ENCODE measurements around the gene DEAF1.

Gene DEAF1

DNA sequence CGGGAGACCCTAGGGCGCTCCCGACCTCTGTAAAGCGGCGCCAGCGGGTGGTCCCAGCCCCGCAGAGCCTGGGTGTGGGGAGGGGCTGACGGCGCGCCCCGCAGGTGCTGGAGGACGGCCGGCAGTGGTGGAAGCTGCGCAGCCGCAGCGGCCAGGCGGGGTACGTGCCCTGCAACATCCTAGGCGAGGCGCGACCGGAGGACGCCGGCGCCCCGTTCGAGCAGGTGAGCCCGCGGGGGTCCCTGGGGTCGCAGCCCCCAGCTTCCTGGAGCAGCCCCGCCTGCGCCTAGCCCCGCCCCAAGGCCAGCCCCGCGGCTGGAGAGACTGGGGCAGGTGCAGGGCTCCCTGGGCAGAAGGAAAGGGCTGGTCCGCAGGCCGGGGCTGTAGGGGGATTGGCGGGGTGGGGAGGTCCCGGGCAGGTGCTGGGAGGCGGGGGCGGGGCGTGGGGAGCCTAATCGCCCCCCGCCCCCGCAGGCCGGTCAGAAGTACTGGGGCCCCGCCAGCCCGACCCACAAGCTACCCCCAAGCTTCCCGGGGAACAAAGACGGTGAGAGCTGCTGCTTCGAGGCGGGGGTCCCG is 30.7 kb upstream of the DEAF1 start:
- DNase-seq (ENCODE audit: insufficient read length, low spot score), result no peak
- no peak for FAIRE-seq

DNA sequence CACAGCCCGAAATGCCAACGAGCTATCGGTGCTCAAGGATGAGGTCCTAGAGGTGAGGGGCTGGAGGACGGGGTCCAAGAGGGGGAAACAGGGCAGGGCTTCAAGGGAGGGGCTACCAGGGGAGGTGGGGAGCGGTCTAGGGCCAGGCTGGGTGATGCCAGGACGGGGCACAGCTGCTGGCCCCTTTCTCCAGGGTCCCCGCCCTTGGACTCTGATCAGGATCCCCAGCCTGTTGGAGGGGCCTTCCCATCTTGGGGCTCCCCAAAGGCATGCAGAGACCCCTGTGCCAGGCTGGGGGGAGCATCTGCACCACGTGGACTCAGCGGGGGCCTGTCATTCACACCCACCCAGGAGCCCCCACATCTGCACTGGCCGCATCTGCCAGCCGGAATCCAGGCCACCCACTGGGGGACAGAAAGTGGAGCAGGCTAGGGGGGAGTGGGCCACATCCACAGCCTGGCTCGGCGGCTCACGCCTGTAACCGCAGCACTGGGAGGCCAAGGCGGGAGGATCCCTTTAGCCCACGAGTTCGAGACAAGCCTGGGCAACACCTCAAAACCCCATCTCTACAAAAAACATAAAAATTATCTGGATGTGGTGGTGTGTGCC is 29.9 kb upstream of the DEAF1 start:
- TF ChIP-seq POLR2A (IDR thresholded peaks at IDR 0.05; ENCODE audit: low read depth, low read length), result no peak
- DNase-seq (ENCODE audit: insufficient read length, low spot score), result no peak
- FAIRE-seq, result no peak

More for the DNA sequence above, 30.7 kb upstream of the DEAF1 start:
- TF ChIP-seq POLR2A (IDR thresholded peaks at IDR 0.05; ENCODE audit: low read depth, low read length), result no peak

DNA sequence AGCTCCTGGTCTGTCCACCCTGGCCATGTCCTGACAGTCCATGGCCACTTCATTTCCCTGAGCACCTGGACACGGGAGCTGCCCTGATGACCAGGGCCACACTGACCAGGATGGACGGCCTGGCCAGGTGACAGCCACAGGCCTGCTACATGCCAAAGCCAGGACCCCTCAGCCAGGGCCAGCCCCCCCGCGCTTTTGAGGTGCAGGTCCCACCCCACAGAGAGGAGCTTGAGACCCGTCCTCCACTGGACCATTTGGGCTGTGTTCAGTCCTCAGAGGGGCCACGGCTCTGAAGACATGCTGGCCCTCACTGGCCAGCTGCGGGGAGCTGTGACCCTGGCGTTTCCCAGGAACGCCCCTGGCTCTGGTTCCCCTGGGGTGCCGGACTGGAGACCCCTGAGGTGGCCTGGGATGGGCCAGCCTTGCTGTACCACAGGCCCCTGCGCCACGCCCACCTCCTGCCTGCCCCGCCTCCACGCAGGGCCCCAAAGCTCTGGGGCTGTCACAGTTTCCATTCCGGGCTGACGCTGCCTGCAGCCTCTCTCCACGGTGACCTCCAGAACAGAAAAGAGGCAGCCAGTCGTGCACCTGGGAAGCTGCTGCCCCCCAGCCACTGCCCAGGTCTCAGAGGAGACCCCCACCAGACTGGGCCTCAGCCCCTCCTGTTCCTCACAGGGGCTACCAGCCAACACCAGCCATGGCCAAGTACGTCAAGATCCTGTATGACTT is 29.2 kb upstream of the DEAF1 start:
- DNase-seq (ENCODE audit: insufficient read length, low spot score) (no peak), FAIRE-seq (no peak)
- no peak for TF ChIP-seq POLR2A (IDR thresholded peaks at IDR 0.05; ENCODE audit: low read depth, low read length)

DNA sequence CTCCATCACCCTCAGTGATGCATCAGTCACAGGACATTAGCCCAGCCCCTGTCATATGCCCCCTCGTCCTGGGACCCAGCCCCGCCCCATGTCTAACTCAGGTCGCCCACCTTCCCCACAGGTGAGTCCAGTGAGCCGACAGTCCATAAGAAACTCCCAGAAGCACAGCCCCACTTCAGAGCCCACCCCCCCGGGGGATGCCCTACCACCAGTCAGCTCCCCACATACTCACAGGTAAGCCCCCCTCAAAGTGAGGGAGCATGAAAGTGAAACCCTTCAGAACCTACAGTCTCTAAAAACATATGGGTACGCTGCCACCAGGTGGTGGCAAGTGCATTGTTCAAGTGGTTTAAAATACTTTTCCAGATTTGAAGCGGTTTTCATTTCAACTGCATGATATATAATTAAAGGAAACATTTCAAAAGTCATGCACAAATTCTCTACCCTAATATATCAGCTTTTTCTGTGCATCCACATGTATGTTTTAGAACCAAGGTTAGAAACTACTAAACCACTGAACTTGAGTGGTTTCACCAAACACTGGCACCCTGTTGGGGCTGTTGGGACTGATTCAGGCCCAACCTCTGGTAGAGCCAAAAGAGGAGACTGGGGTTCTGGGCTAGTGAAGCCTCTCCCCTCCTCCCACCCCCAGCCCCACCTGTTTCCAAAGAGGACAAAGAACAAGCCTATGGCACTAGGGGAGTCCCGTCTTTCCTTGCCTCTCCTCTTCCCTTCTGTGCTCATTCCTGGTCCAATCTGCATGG is 28.3 kb upstream of the DEAF1 start:
- no peak for DNase-seq (ENCODE audit: insufficient read length, low spot score)
- TF ChIP-seq POLR2A (IDR thresholded peaks at IDR 0.05; ENCODE audit: low read depth, low read length), result no peak
- FAIRE-seq, result no peak

DNA sequence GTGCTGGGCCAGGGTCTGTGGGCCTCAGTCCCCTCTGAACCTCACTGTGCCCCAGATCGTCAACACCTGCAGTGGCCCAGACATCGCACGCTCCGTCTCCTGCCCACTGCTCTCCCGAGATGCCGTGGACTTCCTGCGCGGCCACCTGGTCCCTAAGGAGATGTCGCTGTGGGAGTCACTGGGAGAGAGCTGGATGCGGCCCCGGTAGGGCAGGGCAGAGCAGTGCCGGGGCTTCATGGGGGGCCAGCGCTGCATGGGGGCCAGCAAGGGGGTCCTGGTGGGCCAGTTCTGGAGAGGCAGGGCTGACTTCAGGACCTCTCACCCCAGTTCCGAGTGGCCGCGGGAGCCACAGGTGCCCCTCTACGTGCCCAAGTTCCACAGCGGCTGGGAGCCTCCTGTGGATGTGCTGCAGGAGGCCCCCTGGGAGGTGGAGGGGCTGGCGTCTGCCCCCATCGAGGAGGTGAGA is 27.4 kb upstream of the DEAF1 start:
- DNase-seq (ENCODE audit: insufficient read length, low spot score), result no peak
- TF ChIP-seq POLR2A (IDR thresholded peaks at IDR 0.05; ENCODE audit: low read depth, low read length), result no peak

DNA sequence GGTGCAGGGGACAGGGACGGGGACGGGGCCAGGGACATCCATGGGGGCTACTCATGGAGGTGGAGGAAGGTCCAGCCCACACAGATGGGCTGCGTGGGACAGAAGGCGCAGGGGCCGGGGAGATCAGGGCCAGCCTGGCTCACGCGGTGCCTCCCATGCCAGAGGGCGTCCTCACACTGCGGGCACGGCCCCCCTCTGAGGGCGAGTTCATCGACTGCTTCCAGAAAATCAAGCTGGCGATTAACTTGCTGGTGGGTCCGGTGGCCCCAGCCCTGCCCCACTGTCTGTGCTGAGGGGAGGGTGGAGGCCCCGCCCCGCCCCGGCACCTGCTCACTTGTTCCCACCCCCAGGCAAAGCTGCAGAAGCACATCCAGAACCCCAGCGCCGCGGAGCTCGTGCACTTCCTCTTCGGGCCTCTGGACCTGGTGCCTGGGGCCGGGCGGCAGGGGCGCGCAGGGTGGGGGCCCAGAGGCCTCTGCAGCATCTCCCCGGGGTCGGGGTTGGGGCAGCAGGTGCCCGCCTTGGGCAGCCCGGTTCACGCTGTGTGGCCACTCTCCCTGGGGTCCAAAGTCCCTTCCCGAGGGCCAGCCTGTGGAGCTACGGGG is 26.8 kb upstream of the DEAF1 start:
- no peak for TF ChIP-seq POLR2A (IDR thresholded peaks at IDR 0.05; ENCODE audit: low read depth, low read length)
- DNase-seq (ENCODE audit: insufficient read length, low spot score), result no peak
- no peak for FAIRE-seq

More for the DNA sequence above, 27.4 kb upstream of the DEAF1 start:
- FAIRE-seq, result no peak

DNA sequence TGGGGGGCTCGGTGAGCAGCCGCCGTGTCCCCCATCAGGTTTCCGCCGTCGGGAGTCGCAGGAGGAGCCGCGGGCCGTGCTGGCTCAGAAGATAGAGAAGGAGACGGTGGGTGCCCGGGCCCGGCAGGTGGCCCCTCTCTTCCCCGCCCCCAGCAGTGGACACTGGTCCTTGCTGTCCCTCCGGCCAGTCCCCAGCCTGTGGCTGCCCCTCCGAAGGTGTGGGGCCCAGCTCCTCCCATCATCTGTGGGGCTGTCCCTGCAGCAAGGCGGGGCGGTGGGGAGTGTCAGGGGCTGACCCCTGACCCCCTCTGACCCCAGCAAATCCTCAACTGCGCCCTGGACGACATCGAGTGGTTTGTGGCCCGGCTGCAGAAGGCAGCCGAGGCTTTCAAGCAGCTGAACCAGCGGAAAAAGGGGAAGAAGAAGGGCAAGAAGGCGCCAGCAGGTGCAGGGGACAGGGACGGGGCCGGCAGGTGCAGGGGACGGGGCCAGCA is 26.3 kb upstream of the DEAF1 start:
- TF ChIP-seq POLR2A (IDR thresholded peaks at IDR 0.05; ENCODE audit: low read depth, low read length), result no peak
- FAIRE-seq (no peak), DNase-seq (ENCODE audit: insufficient read length, low spot score) (no peak)

DNA sequence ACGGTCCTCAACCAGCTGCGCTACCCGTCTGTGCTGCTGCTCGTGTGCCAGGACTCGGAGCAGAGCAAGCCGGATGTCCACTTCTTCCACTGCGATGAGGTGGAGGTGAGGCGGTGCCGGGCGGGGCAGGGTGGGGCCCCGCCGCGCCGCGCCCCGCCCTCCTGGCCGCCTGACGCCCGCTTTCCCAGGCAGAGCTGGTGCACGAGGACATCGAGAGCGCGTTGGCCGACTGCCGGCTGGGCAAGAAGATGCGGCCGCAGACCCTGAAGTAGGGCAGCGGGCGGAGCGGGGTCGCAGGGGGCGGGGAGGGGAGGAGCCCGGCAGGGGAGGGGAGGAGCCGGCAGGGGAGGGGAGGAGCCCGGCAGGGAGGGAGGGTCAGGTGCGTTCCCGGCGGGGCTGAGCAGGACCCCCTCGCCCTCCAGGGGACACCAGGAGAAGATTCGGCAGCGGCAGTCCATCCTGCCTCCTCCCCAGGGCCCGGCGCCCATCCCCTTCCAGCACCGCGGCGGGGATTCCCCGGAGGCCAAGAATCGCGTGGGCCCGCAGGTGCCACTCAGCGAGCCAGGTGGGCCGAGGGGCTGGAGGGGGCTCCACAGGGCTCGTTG is 25.7 kb upstream of the DEAF1 start:
- TF ChIP-seq POLR2A (IDR thresholded peaks at IDR 0.05; ENCODE audit: low read depth, low read length), result no peak
- DNase-seq (ENCODE audit: insufficient read length, low spot score) (no peak), FAIRE-seq (no peak)

DNA sequence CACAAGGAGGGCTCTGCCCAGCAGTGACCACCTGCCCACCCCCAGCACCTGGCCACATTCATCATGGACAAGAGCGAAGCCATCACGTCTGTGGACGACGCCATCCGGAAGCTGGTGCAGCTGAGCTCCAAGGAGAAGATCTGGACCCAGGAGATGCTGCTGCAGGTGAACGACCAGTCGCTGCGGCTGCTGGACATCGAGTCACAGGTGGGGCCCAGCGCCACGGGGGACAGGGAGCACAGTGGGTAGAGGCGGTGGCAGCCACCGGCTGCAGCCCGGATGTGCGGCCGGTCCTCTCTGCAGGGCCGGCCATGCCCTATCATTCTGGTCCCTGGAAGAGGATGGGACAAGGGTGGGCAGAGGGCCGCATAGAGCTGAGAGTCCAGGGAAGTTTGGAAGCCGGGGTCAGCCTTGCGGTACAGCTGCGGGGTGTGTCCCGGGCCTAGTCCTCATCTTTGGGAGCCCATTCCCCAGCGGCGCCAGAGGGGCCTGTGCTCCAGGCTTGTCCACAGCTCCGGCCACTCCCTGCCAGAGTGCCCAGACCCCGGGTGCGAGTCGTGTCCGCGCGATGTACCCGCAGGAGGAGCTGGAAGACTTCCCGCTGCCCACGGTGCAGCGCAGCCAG is 25.1 kb upstream of the DEAF1 start:
- no peak for DNase-seq (ENCODE audit: insufficient read length, low spot score)
- no peak for FAIRE-seq
- no peak for TF ChIP-seq POLR2A (IDR thresholded peaks at IDR 0.05; ENCODE audit: low read depth, low read length)

DNA sequence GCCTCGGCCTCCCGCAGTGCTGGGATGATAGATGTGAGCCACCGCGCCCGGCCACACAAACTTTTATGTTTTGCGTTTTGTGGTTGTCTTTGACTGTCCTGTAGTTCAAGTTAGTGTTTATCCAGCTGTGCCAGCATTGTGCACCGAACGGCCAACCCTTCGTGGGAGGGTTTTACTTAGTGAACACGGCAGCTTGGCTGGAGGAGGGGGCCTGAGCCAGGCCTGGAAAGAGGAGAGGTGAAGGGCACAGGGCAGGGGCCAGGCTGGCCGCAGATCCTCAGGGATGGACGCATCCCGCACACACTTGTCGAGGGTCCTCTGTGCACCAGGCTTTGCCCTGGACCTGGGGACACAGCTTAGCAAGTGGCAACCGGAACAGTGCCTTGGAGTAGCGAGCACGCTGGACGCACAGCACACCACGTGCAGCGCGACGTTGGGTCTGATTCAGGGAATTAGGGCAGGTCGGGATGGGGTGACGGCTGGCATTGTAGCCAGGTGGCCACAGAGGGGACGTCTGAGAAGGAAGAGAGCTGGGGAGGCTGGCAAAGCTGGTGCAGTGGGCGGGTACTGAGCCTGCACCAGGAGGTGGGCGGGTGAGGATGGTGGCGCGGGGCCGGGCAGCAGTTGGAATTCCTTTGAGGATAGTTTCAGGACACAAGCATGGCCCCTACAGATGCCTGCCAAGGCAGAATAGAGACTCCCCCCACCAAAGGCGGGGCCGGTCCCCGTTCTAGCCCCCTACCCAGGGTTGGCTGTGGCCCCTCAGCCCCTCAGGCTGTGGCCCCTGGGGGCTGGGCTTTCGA is 24.4 kb upstream of the DEAF1 start:
- DNase-seq (ENCODE audit: insufficient read length, low spot score) (no peak), FAIRE-seq (no peak)
- no peak for TF ChIP-seq POLR2A (IDR thresholded peaks at IDR 0.05; ENCODE audit: low read depth, low read length)

DNA sequence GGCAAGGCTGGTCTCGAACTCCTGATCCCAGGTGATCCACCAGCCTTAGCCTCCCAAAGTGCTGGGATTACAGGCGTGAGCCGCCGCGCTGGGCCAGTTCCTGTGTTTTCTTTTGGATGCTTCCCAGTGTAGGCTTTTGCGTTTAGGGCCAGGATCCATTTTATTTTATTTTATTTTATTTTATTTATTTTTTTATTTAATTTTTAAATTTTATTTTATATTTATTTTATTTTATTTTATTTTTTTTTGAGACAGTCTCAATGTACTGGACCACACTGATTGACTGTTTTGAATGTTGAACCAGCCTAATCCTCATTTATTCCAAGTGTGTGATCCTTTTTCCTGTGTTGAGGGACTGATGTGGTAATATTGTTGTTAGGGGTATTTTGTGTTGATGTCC is 19.4 kb upstream of the DEAF1 start:
- DNase-seq (ENCODE audit: insufficient read length, low spot score) (no peak), FAIRE-seq (no peak)
- TF ChIP-seq POLR2A (IDR thresholded peaks at IDR 0.05; ENCODE audit: low read depth, low read length), result no peak

All from H54 (cell line).